Sigmoid colon (tissue), 4 donors: Measurements from ENCODE around the gene PRR7.

Experiments
- CTCF ChIP-seq, 4 experiments: fragments of 450-650 bp in 3 of 4; fragments of 200-600 bp in 1 of 4; IDR thresholded peaks; one replicate each; pipeline ENCODE4 v1.5.1; 2016 to 2019; ENCODE audit warnings: antibody characterized with exemption in 4 of 4, mild to moderate bottlenecking in 3 of 4, moderate library complexity in 2 of 4
- EP300 ChIP-seq, 4 donors: sonication (generic); formaldehyde crosslinking; IDR thresholded peaks; one replicate each; pipeline ENCODE4 v1.6.1; 2017; ENCODE audit warnings: antibody characterized with exemption in 4 of 4
- POLR2A ChIP-seq, 2 donors: fragments of 450-650 bp; IDR thresholded peaks; one replicate each; pipeline ENCODE4 v1.6.1; 2016; ENCODE audit warnings: antibody characterized with exemption in 2 of 2, mild to moderate bottlenecking in 2 of 2, moderate library complexity in 2 of 2
- POLR2AphosphoS5 ChIP-seq, 4 donors: sonication (generic); formaldehyde crosslinking; IDR thresholded peaks; one replicate each; pipeline ENCODE4 v1.6.1; 2017; ENCODE audit warnings: antibody characterized with exemption in 4 of 4

GRCh38 chr5:177467436-177467835, 20.8 kb downstream of the PRR7 start:
- TF ChIP-seq POLR2A (IDR thresholded peaks at IDR 0.05) (no peak), CTCF (IDR thresholded peaks at IDR 0.05) (no peak), EP300 (IDR thresholded peaks at IDR 0.05) (no peak), POLR2AphosphoS5 (IDR thresholded peaks at IDR 0.05) (no peak)
